Fibroblast of mammary gland (primary cell): ENCODE data around the gene NPFFR2.
"Not testable (repeated sequence)": the region's sequence is repeated elsewhere in the genome, so short reads cannot be mapped to it uniquely, and the experiment has no call there.

Experiments used
- DNase-seq: peaks from one replicate; pipeline ENCODE4 v3.0.0-alpha.2; 2010; ENCODE audit warnings: low read depth
- H3K4me3 ChIP-seq: 2 replicates; pipeline ENCODE4 v1.5.1; 2011; ENCODE audit warnings: low read depth, mild to moderate bottlenecking, low read length, moderate library complexity; ENCODE audit not compliant: control insufficient read depth
- TF ChIP-seq, protein P1 (sequence below): conservative IDR thresholded peaks from 2 replicates; pipeline ENCODE4 v1.5.1; 2011; ENCODE audit warnings: low read depth, low read length, inconsistent platforms; ENCODE audit not compliant: control insufficient read depth, insufficient read depth

The NPFFR2 gene

DNA sequence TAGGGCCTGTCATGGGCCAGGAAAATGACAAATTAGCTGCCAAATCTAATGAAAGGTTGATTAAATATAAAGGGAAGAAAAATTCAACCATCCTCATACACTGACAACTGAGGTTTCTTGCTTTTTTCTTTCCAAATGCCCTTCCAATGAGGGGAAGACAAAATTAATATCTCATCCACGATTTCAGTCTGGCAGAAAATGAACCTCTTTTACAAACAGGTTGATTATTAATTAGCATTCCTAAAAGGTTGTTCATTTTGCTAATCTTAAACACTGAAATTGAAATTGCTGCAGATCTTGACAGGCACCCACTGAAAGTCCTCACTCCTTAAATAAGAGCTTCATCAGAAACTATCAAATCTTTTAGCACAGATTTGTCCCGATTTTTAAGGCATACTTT lies 45.5 kb downstream of the NPFFR2 start:
- TF ChIP-seq, protein P1, sequence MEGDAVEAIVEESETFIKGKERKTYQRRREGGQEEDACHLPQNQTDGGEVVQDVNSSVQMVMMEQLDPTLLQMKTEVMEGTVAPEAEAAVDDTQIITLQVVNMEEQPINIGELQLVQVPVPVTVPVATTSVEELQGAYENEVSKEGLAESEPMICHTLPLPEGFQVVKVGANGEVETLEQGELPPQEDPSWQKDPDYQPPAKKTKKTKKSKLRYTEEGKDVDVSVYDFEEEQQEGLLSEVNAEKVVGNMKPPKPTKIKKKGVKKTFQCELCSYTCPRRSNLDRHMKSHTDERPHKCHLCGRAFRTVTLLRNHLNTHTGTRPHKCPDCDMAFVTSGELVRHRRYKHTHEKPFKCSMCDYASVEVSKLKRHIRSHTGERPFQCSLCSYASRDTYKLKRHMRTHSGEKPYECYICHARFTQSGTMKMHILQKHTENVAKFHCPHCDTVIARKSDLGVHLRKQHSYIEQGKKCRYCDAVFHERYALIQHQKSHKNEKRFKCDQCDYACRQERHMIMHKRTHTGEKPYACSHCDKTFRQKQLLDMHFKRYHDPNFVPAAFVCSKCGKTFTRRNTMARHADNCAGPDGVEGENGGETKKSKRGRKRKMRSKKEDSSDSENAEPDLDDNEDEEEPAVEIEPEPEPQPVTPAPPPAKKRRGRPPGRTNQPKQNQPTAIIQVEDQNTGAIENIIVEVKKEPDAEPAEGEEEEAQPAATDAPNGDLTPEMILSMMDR = no peak
- H3K4me3 ChIP-seq = no peak overlapping the region
- no peak for DNase-seq

DNA sequence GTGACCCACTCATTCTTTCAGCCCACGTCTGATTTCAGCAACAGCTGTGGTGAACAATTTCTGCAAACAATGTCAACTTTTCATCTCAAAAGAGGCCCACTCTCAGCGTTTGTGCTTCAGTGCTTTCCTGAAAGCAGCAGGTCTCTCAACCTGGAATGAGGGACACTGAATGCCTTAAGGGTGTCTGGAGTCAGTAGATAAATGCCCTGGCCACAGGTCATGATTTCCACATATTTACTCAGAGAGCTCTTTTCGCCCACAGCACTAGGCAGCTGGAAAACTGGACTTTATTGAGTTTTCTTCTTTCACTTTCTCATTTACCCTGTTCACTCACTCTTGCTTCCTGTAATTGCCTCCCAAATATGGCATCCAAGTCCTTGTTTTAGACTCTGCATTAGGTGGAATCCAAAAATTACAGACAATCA lies 52.8 kb downstream of the NPFFR2 start:
- TF ChIP-seq, protein P1 = no peak
- DNase-seq = no peak
- H3K4me3 ChIP-seq = no peak overlapping the region

DNA sequence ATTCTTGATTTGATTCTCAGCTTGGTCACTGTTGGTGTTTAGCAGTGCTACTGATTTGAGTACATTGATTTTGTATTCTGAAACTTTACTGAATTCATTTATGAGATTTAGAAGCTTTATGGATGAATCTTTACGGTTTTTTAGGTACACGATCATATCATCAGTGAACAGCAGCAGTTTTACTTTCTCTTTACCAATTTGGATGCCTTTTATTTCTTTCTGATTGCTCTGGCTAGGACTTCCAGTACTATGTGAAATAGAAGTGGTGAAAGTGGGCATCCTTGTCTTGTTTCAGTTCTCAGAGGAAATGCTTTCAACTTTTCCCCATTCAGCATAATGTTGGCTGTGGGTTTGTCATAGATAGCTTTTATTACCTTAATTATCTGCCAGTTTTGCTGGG lies 58.8 kb downstream of the NPFFR2 start:
- H3K4me3 ChIP-seq, DNase-seq: not testable (repeated sequence)

DNA sequence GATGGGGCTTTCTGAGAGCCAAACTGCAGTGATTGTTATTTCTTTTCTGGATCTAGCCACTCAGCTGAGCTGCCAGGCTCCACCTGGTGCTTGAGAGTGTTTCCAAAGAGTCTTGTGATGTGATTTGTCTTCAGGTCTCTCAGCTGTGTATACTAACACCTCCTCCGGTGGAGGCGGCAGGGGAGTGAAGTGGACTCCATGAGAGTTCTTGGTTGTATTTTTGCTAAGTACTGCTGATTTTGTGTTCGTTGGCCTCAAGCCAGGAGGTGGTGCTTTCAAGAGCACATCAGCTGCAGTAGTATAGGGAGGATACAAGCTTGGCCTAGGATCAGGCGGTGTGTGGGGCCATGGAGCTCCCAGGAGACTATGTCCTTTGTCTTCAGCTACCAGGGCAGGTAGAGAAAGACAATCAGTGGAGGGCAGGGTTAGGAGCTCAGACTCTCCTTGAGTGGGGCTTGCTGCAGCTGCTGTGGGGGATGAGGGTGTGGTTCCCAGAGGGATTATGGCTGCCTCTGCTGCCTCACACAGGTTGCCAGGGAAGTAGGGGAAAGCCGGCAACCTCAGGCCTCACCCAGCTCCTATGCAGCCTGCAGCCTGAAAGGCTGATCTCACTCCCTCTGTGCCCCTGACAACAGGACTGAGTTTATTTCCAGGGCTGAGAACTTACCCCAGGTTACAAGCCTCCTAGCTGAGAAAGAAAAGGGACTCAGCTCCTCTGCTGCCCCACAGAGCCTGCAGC lies 62.4 kb downstream of the NPFFR2 start:
- TF ChIP-seq, protein P1 = no peak
- H3K4me3 ChIP-seq = no peak overlapping the region
- DNase-seq = no peak

DNA sequence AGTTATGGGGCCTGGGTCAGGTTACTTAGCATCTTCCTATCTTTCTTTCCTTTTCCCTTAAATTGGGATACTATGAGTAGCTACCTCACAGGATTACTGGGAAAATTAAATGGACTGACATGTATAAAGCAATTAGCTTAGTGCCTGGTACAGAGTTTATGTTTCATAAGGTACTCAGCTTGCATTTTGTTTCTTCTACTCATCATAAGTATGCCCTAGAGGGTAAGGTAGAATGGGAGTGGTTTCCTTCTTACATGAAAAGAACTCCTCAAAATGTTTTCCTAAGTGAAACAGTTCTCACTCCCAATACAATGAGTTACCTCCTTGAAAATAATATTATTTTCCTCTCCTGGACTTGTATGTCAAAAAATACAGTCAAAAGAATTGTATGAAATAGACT lies 75.7 kb downstream of the NPFFR2 start:
- DNase-seq = no peak
- H3K4me3 ChIP-seq = no peak overlapping the region
- TF ChIP-seq, protein P1 = no peak

DNA sequence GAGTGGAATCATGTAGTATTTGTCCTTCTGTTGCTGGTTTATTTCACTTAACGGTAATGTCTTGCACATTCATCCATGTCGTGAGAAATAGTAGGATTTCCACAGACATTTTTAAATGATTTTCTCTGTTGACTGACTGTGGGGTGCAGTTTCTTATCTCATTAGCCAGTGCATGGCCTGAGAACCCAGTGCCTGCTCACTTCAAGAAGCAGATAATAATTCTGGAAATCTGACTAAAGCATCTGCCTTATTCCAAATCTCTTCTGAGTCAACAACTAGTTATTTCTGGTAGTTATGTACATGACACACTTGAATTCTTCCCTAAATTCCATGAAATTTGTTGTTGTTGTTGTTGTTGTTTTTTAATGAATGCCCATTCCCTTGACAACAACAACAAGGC lies 77.6 kb downstream of the NPFFR2 start:
- TF ChIP-seq, protein P1 = no peak
- DNase-seq = no peak
- H3K4me3 ChIP-seq = no peak overlapping the region

DNA sequence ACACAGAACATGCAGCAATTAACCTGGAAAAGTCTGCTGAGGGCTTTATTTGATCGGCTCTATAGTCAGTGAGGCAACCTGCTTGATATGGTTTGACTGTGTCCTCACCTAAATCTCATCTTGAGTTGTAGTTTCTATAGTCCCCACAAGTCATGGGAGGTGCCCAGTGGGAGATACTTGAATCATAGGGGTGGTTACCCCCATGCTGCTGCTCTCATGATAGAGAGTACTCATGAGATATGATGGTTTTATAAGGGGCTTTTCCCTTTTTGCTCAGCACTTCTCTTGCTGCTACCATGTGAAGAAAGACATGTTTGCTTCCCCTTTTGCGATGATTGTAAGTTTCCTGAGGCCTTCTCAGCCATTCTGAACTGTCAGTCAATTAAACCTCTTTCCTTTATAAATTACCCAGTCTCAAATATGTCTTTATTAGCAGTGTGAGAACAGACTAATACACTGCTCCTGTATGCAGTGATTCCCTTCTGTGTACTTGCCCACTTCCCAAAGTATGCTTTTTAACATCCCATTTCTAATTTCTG lies 78.2 kb downstream of the NPFFR2 start:
- DNase-seq = no peak
- no peak overlapping the region for H3K4me3 ChIP-seq
- TF ChIP-seq, protein P1 = no peak
